ACHN (cell line): ENCODE measurements around the gene EIF2AK3.
"Not testable (repeated sequence)": the region's sequence is repeated elsewhere in the genome, so short reads cannot be mapped to it uniquely, and the experiment has no call there.

ENCODE experiments used
- DNase-seq: peaks from one replicate; pipeline ENCODE4 v3.0.0-alpha.2; 2015
- in situ Hi-C: cut with HindIII; loops from 2 replicates; pipeline ENCODE4 v1.10.0; 2017; ENCODE audit warnings: low sequenced_read_pairs, low pct_ligation_motif_present, low pct_unique_long_range_greater_than_20kb

EIF2AK3 gene

DNA sequence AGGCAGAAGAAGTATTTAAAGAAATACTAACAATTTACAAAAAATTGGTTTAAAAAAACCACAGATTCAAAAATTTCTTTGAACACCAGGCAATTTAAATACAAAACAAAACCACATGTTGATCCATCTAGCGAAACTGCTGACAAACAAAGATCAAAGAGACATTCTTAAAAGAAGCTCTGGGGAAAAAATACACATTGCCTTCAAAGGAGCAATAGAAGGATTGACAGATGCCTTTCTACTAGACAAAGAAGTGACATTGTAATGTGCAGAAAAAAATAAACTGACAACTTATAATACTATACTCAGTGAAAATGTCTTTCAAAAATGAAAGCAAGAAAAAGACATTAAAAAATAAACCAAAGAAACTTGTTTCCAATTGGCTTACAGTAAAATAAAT is 12.6 kb upstream of the EIF2AK3 start:
- in situ Hi-C loops = no loop called here
- no peak for DNase-seq

DNA sequence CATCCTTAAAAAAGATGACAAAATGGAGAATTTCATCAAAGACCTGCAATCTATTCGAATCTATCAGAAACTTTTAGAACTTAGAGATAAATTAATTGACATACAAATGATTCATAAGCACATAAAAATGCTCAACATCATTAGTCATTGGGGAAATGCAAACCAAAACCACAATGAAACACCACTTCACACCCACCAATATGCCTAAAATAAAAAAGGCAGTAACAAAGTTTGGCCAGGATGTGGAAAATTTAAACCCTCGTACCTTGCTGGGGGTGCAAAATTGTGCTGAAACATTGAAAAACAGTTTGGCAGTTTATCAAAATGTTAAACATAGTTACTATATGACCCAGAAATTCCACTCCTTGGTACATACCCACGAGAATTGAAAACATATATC is 11.5 kb upstream of the EIF2AK3 start:
- in situ Hi-C loops = no loop called here
- DNase-seq = no peak

DNA sequence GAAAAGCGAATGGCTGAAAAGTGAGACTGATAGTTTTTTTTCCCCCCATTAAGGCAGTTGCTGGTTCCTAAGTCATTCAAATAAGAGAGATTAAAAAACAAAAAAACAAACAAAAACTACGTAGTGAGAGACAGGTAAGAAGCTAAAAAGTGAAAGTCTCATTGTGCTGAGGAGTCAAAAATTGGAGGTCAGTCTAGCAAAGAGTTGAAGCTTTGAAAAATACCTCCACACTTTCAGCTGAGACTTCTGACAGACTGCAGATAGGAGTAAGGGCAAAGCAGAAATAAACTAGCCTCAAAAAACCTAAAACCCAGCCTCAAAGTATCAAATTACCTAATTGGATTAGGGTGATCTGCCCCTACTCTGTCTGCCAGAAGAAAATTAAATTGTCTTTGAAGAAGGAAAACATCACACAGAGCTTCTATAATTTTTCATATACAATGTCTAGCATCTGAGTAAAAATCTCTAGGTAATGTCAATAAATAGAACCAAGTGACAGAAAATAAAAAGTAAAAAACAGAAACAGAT is 10.9 kb upstream of the EIF2AK3 start:
- DNase-seq = no peak
- in situ Hi-C loops = no loop called here

DNA sequence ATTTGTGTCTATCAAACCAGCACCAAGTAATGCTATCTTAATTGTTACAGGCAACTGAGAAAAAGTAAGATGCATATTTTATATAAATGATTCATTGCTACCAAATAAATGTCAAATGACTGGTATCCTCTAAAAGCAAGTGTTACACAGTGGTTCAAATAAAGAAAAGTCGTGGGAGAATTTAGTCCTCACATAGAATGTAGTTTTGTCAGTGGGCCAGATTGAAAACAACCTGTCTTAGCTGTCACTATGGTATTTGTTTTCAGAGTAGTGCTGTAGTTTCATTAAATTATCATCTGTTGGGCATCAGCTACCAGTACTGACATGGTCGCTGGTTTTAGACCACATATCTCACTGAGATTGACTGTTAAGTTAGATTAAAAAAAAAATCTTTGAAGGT is 10.2 kb upstream of the EIF2AK3 start:
- no peak for DNase-seq
- in situ Hi-C loops = no loop called here

DNA sequence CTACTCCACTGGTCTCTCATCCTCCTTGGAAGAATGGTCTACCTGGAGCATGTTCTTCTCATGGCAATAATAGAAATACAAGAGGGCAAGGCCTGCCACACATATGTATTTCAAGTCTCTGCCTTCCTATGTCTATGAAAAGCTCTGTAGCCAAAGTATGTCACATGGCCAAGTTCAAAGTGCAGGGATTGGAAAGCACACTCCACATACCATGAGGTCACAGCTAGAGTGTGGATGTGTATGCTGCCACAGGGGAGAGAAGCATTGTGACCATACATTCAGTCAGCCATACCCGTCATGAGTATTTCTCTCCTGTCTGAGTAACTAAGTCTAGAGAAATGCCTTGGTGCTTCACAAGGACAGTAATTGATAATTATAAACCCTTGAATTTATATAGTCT is 8.8 kb upstream of the EIF2AK3 start:
- no peak for DNase-seq
- in situ Hi-C loops = no loop called here

DNA sequence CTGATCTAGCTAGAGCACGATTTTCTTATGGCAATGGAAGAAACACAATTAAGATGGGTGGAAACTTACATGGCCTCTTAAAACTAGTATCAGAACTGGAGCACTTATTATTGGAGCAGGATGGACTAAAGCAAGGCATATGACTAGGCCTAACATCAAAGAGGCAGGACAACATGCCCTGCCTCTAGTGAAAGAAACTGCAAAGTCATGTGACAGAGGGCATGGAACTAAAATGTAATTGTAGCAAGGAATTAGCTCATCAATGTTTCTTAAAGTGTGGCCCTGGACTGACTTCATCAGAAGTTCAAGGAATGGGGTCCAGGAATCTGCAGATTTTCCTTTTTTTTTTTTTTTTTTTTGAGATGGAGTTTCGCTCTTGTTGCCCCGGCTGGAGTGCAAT is 5.3 kb upstream of the EIF2AK3 start:
- no peak for DNase-seq
- in situ Hi-C loops = no loop called here

DNA sequence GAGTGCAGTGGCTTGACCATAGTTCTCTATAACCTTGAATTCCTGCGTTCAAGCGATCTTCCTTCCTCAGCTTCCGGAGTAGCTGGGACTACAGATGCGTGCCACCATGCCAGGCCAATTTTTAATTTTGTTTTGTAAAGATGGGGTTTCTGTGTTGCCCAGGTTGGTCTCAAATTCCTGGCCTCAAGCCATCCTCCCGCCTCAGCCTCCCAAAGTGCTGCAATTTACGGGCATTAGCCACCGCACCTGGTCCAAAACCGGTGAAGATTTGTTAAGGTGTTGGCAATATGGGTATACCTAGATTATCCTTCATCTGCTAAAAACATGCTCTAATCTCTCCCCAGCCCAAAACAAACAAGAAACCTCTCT is 1.3 kb upstream of the EIF2AK3 start:
- no peak for DNase-seq
- in situ Hi-C loops = no loop called here

DNA sequence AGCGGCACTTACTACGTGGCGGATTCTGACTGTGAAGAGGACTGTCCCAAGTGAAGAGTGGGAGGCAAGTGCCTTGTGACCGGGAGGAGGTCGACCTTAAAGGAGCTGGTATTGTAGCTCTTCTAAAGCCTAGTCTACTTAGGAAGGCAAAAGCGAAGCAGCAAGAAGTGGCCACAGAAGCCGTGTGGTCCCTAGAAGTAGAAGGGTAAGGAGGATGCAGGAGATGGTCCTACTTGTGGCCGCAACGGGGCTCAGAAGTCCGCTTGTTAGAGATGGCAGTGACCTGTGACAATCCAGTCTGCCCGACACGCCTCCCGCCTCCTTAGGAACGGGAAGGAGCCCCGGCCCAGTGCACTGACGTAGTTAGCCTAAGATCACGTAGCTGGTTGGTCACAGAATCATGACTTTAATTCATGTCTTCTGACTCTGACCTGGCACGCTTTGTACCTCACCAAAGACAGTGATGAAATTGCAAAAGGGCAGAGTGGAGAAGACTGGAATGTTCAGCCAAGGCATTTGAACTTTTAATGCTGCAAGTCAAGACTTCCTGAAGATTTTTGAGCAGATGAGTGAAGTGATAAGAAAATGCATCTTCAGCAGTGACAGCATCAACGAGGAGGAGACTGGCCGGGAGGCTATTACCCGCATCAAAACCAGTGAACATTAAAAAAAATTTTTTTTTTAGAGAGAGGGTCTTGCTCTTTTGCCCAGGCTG is 749 bp upstream of the EIF2AK3 start:
- peak; percentile 97 for DNase-seq
- in situ Hi-C loops = no loop called here

DNA sequence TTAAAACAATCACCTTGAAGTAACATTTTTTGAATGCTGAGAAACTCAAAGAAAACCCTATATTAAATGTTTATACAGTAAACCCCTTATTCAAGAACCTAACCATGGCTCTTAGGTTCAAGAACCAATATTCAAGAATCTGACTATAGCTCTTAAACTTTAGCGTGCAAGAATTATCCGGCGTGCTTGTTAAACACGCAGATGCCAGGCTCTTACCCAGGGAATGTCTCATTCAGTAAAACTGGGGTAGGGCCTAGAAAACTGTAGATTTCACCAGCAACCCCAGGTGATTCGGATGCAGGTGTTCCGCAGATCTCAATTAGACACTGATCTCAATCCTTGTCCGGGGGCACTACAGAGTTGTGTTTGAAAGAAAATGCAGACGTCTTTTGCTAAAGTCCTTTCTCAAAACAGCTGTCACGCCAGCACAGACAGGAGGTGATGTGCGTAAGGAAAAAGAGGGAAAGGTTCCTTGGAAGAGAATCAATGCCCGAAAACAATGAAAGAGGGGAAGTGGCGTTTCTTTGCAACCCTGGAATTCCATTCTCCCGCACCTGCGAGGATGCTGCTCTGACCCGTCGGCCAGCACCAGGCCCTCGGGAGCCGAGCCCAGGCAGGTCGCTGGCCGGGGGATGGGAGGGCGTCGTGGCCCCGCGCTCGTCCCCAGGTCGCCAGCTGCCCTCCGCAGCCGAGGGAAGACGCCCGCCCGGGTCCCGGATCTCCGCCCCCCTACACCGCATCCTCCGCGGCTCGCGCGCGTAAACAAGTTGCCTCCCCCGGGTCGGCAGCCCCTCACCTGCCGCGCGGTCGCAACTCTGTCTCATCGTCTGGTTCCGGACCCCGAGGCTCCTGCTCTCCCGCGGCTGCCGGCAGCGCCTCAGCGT is 851 bp downstream of the EIF2AK3 start:
- DNase-seq = peak; percentile 27
- in situ Hi-C loops = no loop called here

DNA sequence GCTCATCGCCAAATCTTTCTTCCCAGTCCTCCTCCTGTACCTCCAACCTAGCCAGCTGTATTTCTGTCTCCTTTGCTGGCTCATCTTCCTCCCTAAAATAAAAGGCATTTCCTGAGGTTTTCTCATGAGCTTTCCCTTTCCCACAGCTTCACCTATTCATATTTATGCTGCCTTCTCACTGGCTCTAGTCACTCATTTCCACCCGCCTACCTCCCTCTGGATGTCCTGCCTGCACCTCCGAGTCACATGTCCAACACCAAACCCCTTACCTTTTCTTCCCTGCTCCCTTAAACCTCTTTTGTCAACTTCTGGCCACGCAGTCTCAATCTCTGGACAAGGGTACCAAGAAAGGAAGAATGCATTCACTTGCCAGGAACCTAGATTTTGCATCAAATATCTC is 2.8 kb downstream of the EIF2AK3 start:
- no peak for DNase-seq

DNA sequence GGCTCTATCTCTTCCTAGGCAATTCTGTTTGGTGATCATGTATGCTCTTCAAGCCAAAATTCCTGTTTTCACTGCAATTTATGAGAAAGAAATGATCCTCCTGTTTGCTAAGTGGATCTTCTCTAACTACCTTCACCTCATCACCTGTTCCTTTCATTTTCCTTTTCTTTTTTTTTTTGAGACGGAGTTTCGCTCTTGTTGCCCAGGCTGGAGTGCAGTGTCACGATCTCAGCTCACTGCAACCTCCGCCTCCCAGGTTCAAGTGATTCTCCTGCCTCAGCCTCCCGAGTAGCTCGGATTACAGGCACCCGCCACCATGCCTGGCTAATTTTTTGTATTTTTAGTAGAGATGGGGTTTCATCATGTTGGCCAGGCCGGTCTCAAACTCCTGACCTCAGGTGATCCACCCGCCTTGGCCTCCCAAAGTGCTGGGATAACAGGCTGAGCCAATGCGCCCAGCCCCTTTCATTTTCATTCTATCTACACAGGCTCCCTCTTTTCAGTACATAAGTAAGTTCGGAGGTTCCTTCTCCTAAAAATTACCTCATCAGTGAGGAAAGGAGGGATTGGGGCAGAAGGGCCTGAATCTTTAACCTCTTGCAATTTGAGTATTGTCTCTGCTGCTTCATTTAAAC is 3.3 kb downstream of the EIF2AK3 start:
- in situ Hi-C loops, DNase-seq: not testable (repeated sequence)

More for the DNA sequence above, 2.8 kb downstream of the EIF2AK3 start:
- in situ Hi-C loops = no loop called here

DNA sequence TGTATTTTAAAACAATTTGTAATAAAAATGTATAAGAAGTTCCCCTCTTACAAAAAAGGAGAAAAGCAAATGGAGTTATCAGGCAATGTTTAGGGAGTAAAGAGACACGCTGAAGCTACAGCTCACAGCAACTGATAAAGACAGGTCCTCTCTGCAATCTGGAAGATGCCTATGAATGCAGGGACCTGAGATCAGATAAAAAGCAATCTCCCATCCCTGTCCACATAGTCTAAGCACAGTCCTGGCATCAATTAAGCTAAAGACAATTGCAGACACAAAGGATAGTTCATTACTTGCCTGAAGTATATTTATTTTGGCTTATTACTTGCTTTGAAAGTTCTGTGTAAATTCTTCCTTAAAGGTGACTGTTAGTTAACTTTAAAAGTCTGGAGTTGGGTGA is 5.0 kb downstream of the EIF2AK3 start:
- in situ Hi-C loops = no loop called here
- no peak for DNase-seq

DNA sequence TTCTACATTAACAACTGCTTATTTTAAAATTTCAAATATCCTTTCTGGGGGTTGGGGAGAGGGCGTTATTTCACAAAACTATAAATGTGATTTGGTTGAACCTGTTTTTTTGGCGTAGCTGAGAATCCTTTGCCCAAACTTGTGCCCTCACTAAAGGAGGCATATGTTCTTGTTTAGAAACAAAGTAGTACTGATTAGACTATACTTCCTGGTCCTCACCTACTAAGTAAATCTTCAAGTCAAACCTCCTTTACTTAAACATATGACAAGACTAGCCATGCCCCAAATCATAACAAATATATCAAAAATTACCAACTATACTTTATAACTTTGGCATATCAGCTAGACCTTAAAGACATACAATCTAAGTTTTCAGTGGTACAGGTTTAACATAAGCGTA is 5.8 kb downstream of the EIF2AK3 start:
- DNase-seq = no peak
- in situ Hi-C loops = no loop called here

DNA sequence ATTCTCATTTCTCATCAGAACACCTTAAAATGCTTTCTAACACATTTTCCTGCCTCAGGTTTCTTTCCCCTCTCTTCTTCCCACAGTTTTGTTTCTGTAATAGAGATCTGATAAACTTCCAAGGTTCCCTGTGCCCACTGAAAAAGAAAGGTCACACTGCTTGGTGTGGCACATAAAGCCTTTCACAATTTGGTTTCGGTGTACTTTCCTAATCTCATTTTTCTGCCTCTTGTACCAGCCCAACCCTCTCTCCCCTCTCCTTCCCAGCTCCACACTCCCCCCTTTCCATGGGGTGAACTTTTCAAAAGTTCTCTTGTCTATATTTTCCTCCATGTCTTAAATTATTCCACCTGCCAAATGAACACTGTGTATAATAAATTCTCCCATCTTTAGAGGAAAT is 7.2 kb downstream of the EIF2AK3 start:
- in situ Hi-C loops = no loop called here

DNA sequence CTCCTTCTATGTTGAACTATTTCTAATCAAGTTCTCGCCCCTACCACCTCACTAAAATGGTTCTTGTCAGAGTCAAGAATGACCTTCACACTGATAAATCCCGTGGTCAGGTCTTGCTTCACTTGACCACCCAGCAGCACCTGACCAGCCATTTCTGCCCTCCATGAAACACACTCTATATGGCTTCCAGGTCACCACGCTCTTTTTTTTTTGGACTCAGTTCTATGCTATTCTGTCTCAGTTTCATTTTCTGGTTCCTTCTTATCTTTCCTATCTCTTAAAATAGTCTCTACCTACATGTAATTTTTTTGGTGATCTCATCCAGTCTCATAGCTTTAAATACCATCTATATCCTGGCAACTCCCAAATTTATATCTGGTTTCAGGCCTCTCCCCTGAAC is 11.4 kb downstream of the EIF2AK3 start:
- no peak for DNase-seq
- in situ Hi-C loops = no loop called here

More for the DNA sequence above, 7.2 kb downstream of the EIF2AK3 start:
- DNase-seq = no peak

DNA sequence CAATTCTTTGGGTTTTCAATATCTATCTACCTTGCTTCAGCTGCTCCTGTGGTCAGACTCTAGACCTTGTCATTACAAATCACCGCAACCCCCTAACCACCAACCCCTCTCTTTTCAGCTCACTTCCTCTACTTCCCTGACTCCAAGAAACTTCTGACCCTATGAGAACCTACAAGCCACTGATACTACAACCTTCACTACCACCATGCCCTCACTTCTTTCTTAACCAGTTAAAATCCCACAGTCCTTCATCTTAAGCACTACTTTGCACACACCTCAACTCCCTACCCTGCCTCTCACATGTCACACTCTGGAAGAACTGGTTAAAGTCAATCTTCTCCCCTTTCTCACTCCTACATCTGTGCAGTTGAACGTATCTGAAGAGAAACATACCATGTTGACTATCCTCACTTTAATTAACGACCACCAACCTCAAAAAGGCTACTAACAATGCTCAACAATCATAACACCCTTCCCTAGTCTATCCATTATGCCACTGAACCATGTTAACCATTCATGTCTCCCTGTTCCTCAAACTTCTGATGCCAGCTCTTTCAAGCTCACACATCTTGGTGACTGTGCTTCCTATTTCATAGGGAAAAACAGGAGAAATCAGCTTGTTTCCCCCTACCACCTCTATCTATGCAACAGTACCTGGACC is 12.6 kb downstream of the EIF2AK3 start:
- no peak for DNase-seq
- in situ Hi-C loops = no loop called here

DNA sequence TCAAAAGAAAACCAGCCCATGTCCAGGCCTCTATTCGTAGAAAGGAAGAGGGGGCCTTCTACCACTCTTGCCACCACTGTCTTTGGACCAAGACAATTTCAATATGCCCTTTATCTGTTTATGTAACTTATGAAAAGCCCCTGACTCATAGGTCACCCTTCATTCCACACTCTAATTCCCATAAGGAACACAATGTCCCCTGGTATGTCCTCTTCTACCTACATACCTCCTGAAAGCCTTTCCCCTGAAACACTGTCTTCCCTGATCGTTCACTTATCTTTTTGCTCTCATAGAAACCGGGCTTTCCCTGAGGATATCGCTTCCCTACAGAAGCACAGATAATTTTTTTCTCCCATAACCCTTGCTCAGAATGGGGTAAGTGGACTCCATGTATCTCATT is 13.3 kb downstream of the EIF2AK3 start:
- in situ Hi-C loops = no loop called here
- DNase-seq = no peak

DNA sequence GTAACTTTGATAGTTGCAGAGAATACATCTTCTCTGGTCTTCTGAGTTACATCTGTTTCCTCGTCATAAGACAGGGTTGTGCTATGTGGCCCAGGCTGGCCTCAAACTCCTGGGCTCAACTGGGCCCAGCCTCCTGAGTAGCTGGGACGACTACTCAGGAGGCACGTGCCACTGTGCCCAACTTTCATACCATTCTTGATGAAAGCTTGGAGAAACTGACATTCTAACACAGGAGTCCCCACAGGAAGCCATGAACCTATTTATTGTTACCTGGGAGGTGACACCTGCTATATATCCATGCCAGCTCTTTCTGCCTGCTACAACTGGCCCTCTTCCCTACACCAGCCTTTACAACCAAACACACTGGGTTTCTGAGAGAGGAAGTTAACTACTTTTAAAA is 19.1 kb downstream of the EIF2AK3 start:
- in situ Hi-C loops = no loop called here
- DNase-seq = no peak

DNA sequence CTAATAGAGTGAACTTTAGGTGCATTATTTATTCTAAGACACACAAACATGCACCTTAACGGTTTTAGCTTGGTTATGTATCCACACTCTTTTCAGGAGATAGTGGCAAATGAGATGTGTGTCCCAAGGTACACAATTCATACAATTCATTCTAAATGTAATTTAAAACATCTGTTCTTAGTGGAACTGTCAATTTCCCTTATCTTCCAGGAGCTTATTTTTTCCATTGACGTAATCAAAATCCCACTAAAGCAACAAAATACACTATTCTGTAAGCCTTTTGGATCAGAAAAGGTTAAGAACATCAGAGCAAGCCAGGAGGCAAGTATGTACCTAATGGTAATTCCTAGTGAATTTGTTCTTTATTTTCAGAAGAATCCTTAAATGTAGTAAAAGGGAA is 19.8 kb downstream of the EIF2AK3 start:
- no peak for DNase-seq
- in situ Hi-C loops = no loop called here
